Activated CD8-positive, alpha-beta memory T cell treated with anti-CD3 and anti-CD28 coated beads, Interleukin-2, amount 50 U/mL, for 4 hours (primary cell): ENCODE data around the gene B9D1.
"Not testable (repeated sequence)": the region's sequence is repeated elsewhere in the genome, so short reads cannot be mapped to it uniquely, and the experiment has no call there.

Experiments used
- DNase-seq: peaks from one replicate; pipeline ENCODE4 v3.0.0-alpha.2; 2020

The B9D1 gene

GRCh38 chr17:19357351-19357750 is 5.2 kb downstream of the B9D1 start:
- no peak for DNase-seq

- DNase-seq = no peak
Observed at GRCh38 chr17:19354748-19355147, 7.8 kb downstream of the B9D1 start.

GRCh38 chr17:19353401-19353800 is 9.1 kb downstream of the B9D1 start:
- DNase-seq = not testable (repeated sequence)

GRCh38 chr17:19348806-19349205 is 13.7 kb downstream of the B9D1 start:
- DNase-seq = no peak

- no peak for DNase-seq
Observed at GRCh38 chr17:19348081-19348650, 14.4 kb downstream of the B9D1 start.

GRCh38 chr17:19347323-19348080 is 15.0 kb downstream of the B9D1 start:
- no peak for DNase-seq

GRCh38 chr17:19346351-19347255 is 15.9 kb downstream of the B9D1 start:
- DNase-seq = no peak

- DNase-seq = no peak
Observed at GRCh38 chr17:19345486-19346350, 16.8 kb downstream of the B9D1 start.

- DNase-seq = no peak
Observed at GRCh38 chr17:19345067-19345460, 17.5 kb downstream of the B9D1 start.

GRCh38 chr17:19344311-19345066 is 18.0 kb downstream of the B9D1 start:
- no peak for DNase-seq

GRCh38 chr17:19343671-19344151 is 18.8 kb downstream of the B9D1 start:
- no peak for DNase-seq

GRCh38 chr17:19343256-19343630 is 19.3 kb downstream of the B9D1 start:
- no peak for DNase-seq

- no peak for DNase-seq
Observed at GRCh38 chr17:19342611-19343255, 19.8 kb downstream of the B9D1 start.

GRCh38 chr17:19341641-19342610 is 20.6 kb downstream of the B9D1 start:
- DNase-seq = no peak

GRCh38 chr17:19341211-19341631 is 21.3 kb downstream of the B9D1 start:
- DNase-seq = no peak

- no peak for DNase-seq
Observed at GRCh38 chr17:19339341-19339815, 23.1 kb downstream of the B9D1 start.

- peak; percentile 67 for DNase-seq
Observed at GRCh38 chr17:19338031-19338990, 24.2 kb downstream of the B9D1 start.

GRCh38 chr17:19337712-19338023 is 24.9 kb downstream of the B9D1 start:
- no peak for DNase-seq
